ENCODE results near the gene CEMIP. TPM values are rescaled to one million over a fixed set of nuclear protein-coding genes. Genes with fewer than 3 reads are reported as not detected.
A peak's percentile ranks its signal among the peaks of the same experiment; 100 is the strongest.

CEMIP gene
- total RNA-seq, 1 donor from 2014 or later, result 0.83 TPM

DNA sequence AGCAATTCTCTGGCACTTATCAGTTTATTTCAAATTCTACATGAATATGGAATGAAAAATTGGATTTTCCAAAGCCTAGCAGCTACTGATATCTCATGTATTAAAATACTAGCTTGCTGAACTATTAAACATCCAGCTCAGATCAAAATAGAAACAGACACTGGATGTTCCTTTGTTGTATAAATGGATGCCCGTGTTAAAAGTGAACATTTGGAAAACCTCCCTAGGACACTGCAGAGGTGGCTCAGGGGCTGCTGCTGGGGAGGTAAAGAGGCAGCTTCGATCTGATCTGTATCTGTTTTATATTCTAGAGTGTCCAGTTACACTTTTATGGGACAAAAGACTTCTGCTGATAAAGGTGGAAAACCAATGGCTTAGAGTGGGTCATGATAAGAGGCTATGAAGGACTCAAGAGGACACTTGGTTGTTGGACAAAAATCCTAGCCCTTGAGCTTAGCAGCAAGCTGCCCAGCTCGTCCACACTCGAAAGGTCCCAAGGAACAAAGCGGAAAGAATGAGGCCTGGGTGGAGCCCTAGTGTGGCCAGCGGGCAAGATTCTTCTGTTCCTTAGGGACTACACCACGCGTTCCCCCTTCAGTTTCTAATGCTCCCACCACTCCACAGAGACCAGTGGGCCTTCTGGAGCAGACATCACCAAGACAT lies 200.5 kb downstream of the CEMIP start:
- no peaks in the 10 kb centered on the region for H3K9me3 Mint-ChIP-seq
- H3K27me3 Mint-ChIP-seq (ENCODE audit: low read depth), result no peaks in the 10 kb centered on the region
- H3K4me1 Mint-ChIP-seq, result peaks cover 16% of the 10 kb centered on the region
- DNase-seq (ENCODE audit: low spot score in 2 of 2, unreplicated experiment in 2 of 2), result no peak
- peaks cover 28% of the 10 kb centered on the region for H3K36me3 Mint-ChIP-seq
- TF ChIP-seq, protein P1, sequence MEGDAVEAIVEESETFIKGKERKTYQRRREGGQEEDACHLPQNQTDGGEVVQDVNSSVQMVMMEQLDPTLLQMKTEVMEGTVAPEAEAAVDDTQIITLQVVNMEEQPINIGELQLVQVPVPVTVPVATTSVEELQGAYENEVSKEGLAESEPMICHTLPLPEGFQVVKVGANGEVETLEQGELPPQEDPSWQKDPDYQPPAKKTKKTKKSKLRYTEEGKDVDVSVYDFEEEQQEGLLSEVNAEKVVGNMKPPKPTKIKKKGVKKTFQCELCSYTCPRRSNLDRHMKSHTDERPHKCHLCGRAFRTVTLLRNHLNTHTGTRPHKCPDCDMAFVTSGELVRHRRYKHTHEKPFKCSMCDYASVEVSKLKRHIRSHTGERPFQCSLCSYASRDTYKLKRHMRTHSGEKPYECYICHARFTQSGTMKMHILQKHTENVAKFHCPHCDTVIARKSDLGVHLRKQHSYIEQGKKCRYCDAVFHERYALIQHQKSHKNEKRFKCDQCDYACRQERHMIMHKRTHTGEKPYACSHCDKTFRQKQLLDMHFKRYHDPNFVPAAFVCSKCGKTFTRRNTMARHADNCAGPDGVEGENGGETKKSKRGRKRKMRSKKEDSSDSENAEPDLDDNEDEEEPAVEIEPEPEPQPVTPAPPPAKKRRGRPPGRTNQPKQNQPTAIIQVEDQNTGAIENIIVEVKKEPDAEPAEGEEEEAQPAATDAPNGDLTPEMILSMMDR (IDR thresholded peaks at IDR 0.05; ENCODE audit: unreplicated experiment), result no peak
- no peak overlapping the region for H3K4me3 Mint-ChIP-seq
- H3K27ac Mint-ChIP-seq, result no peak overlapping the region

DNA sequence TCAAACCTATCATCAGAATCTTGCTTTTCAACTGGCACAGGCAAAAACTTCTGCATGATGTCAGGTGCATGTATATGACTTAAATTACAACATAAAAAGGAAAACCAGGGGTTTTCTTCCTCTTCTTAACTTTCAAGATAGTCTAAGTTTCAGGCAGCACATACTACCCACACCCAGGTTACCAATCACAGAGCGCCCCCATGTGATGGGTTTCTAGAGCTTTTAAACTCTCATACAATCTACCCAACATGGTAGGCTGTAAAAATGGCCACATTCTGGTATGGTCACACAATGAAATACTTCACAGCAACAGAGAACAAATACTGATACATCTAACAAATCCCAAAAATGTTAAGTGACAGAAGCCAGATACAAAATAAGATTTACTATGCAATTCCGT lies 203.0 kb downstream of the CEMIP start:
- Mint-ChIP-seq H3K4me1 (peaks cover 34% of the 10 kb centered on the region), H3K9me3 (no peaks in the 10 kb centered on the region), H3K27ac (peak overlapping the region; percentile 26), H3K4me3 (no peak overlapping the region), H3K36me3 (peaks cover 26% of the 10 kb centered on the region), H3K27me3 (ENCODE audit: low read depth) (no peaks in the 10 kb centered on the region)
- no peak for DNase-seq (ENCODE audit: low spot score in 2 of 2, unreplicated experiment in 2 of 2)
- TF ChIP-seq, protein P1 (IDR thresholded peaks at IDR 0.05; ENCODE audit: unreplicated experiment), result no peak

DNA sequence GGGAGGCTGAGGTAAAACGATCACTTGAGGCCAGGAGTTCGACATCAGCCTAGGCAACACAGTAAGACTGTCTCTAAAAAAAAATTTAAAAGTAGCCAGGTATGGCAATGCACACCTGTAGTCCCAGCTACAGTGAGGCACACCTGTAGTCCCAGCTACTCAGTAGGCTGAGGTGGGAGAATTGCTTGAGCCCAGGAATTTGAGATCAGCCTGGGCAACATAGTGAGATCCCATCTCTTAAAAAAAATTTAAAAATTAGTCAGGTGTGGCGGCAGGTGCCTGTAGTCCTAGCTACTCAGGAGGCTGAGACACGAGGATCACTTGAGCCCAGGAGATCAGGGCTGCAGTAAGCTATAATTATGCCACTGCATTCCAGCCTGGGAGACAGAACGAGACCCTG lies 203.7 kb downstream of the CEMIP start:
- TF ChIP-seq, protein P1 (IDR thresholded peaks at IDR 0.05; ENCODE audit: unreplicated experiment), result no peak
- Mint-ChIP-seq H3K36me3 (peaks cover 26% of the 10 kb centered on the region), H3K4me1 (peaks cover 32% of the 10 kb centered on the region)

DNA sequence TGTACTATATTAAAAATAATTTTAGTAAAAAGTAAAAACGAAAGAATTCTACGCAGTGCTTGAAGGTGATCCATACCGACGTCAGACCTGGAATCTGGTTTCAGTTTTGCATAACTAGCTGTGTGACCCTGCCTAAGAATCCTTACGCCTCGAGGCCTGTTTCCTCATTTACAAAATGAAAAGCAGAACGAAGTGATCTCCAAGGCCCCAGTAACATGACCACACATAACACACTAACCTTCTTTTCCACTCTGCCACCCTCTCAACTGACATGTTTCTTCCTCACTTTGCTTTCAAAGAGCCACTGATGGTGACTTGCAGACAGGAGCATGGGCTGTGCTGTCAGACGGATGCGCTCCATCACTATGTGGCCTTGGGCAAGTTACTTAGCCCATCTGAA lies 205.7 kb downstream of the CEMIP start:
- peak overlapping the region; percentile 76 for H3K27ac Mint-ChIP-seq
- H3K4me1 Mint-ChIP-seq, result peaks cover 43% of the 10 kb centered on the region
- peaks cover 11% of the 10 kb centered on the region for H3K36me3 Mint-ChIP-seq
- no peak overlapping the region for H3K4me3 Mint-ChIP-seq
- H3K27me3 Mint-ChIP-seq (ENCODE audit: low read depth), result no peaks in the 10 kb centered on the region
- no peaks in the 10 kb centered on the region for H3K9me3 Mint-ChIP-seq
- TF ChIP-seq, protein P1 (IDR thresholded peaks at IDR 0.05; ENCODE audit: unreplicated experiment), result no peak
- DNase-seq (ENCODE audit: low spot score in 2 of 2, unreplicated experiment in 2 of 2), result no peak

More for the DNA sequence above, 203.7 kb downstream of the CEMIP start:
- Mint-ChIP-seq H3K27me3 (ENCODE audit: low read depth) (no peaks in the 10 kb centered on the region), H3K9me3 (no peaks in the 10 kb centered on the region), H3K27ac (no peak overlapping the region), H3K4me3 (no peak overlapping the region)
- no peak for DNase-seq (ENCODE audit: low spot score in 2 of 2, unreplicated experiment in 2 of 2)

DNA sequence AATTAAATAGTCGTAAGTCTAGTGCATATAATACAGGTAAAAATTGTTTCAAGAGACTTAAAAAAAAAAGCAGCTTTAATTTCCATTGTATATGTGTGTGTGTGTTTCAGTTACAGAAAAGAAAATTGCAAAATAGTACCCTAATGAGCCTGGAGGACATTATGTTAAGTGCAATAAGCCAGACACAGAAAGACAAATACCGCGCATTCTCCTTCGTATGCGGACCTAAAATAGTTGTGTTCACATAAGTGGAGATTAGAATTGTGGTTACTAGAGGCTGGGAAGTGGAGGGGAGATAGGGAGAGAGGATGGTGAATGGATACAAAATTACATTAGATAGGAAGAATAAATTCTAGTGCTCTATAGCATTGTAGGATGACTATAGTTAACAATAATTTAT lies 206.8 kb downstream of the CEMIP start:
- no peak overlapping the region for H3K4me3 Mint-ChIP-seq
- H3K36me3 Mint-ChIP-seq, result peaks cover 8% of the 10 kb centered on the region
- H3K9me3 Mint-ChIP-seq, result no peaks in the 10 kb centered on the region
- TF ChIP-seq, protein P1 (IDR thresholded peaks at IDR 0.05; ENCODE audit: unreplicated experiment), result no peak
- no peak for DNase-seq (ENCODE audit: low spot score in 2 of 2, unreplicated experiment in 2 of 2)
- peak overlapping the region; percentile 71 for H3K27ac Mint-ChIP-seq
- no peaks in the 10 kb centered on the region for H3K27me3 Mint-ChIP-seq (ENCODE audit: low read depth)
- H3K4me1 Mint-ChIP-seq, result peaks cover 43% of the 10 kb centered on the region
